ENCODE results near the gene STK32B.

DNA sequence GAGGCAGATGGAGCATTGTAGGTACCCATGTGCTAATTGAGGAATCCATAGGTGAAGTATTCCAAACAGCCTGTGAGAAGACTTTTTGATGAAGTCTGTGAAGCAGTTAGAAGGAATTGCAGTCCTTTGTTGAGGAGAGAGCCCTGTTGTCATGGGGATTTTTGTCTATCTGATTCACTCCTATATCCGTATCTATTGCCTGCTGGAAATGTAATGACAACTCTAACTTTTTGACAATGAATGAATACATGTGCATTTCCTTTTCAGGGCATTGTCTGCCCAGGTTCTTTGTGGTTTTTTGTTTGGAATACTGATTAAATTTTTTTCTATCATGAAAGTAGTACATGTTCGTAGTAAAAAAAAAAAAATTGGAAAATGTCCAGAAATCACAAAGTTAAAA is 31.1 kb downstream of the STK32B start:
- TF ChIP-seq, protein P1, sequence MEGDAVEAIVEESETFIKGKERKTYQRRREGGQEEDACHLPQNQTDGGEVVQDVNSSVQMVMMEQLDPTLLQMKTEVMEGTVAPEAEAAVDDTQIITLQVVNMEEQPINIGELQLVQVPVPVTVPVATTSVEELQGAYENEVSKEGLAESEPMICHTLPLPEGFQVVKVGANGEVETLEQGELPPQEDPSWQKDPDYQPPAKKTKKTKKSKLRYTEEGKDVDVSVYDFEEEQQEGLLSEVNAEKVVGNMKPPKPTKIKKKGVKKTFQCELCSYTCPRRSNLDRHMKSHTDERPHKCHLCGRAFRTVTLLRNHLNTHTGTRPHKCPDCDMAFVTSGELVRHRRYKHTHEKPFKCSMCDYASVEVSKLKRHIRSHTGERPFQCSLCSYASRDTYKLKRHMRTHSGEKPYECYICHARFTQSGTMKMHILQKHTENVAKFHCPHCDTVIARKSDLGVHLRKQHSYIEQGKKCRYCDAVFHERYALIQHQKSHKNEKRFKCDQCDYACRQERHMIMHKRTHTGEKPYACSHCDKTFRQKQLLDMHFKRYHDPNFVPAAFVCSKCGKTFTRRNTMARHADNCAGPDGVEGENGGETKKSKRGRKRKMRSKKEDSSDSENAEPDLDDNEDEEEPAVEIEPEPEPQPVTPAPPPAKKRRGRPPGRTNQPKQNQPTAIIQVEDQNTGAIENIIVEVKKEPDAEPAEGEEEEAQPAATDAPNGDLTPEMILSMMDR (IDR thresholded peaks at IDR 0.05) = no peak
- TF ChIP-seq POLR2A (IDR thresholded peaks at IDR 0.05) = no peak
